Right lobe of liver (tissue), 4 donors: Measurements from ENCODE around the gene UBE2G2.

Experiments
- CTCF ChIP-seq, 4 donors: fragments of 200-600 bp in 3 of 4; fragments of 450-650 bp in 1 of 4; IDR thresholded peaks; one replicate each; pipeline versions ENCODE4 v1.5.1 to v1.8.0; 2016 to 2022; ENCODE audit warnings: antibody characterized with exemption in 4 of 4, mild to moderate bottlenecking in 2 of 4
- POLR2A ChIP-seq: fragments of 450-650 bp; IDR thresholded peaks from one replicate; pipeline ENCODE4 v1.6.1; 2017; ENCODE audit warnings: antibody characterized with exemption, mild to moderate bottlenecking
- donor health status: DM: no; HTN: no; CAD: no.
- donor health status: DM: no; HTN: no; CAD: no.
- donor health status: DM: no; HTN: yes; CAD: no.

- TF ChIP-seq POLR2A (no peak), CTCF (IDR thresholded peaks at IDR 0.05) (no peak)
Observed at GRCh38 chr21:44751799-44752636, 49.6 kb downstream of the UBE2G2 start.
